T-cell (primary cell): ENCODE measurements around the gene RNF11. TPM values are rescaled to one million over a fixed set of nuclear protein-coding genes. Genes with fewer than 3 reads are reported as not detected.
"Not testable (repeated sequence)": the region's sequence is repeated elsewhere in the genome, so short reads cannot be mapped to it uniquely, and the experiment has no call there.

Experiments
- ATAC-seq, 4 experiments: fragments of 200-7000 bp in 3 of 4; fragments of 150-1000 bp in 1 of 4; cut with Tn5 transposase; replicated peaks in 1 of 4; 1 replicate in 3 of 4; 2 replicates in 1 of 4; pipeline ENCODE4 v1.10.0; 2021; ENCODE audit warnings: moderate library complexity in 3 of 4, mild to moderate bottlenecking in 2 of 4, moderate number of reproducible peaks in 1 of 4
- CTCF ChIA-PET, 2 donors: fragments of 300-600 bp; sonication (Branson Sonifier 250); formaldehyde crosslinking; loops; one replicate each; lab custom pipeline; 2022; ENCODE audit warnings: antibody characterized with exemption in 2 of 2; lab: Charles Lee
- POLR2A ChIA-PET, 2 donors: fragments of 300-600 bp; sonication (Branson Sonifier 250); formaldehyde crosslinking; loops; one replicate each; lab custom pipeline; 2022; ENCODE audit warnings: antibody characterized with exemption in 2 of 2; lab: Charles Lee
- DNase-seq, 35 experiments: peaks; one replicate each; pipeline versions ENCODE4 v3.0.0 to v3.0.0-alpha.2; 2013 to 2023
- H3K27ac ChIP-seq: one replicate; pipeline ENCODE4 v1.5.1; 2013; ENCODE audit warnings: low read length
- H3K27me3 ChIP-seq, 2 experiments: replicated peaks in 1 of 2; 1 replicate in 1 of 2; 2 replicates in 1 of 2; pipeline versions ENCODE4 v1.6.1 to v1.7.0; 2013; ENCODE audit warnings: low read length in 1 of 2, mixed read lengths in 1 of 2; ENCODE audit not compliant: control insufficient read depth in 2 of 2, insufficient read depth in 2 of 2; ENCODE audit errors: extremely low read depth in 1 of 2
- H3K36me3 ChIP-seq, 2 donors: 1 replicate in 1 of 2; 2 replicates in 1 of 2; pipeline versions ENCODE4 v1.6.1 to v1.7.0; 2013; ENCODE audit warnings: low read length in 1 of 2; ENCODE audit not compliant: control insufficient read depth in 2 of 2, insufficient read depth in 1 of 2; ENCODE audit errors: extremely low read depth in 1 of 2
- H3K4me1 ChIP-seq, 2 experiments: 1 replicate in 1 of 2; 2 replicates in 1 of 2; pipeline versions ENCODE4 v1.6.1 to v1.7.0; 2013; ENCODE audit warnings: low read length in 2 of 2, mixed read lengths in 1 of 2; ENCODE audit not compliant: insufficient read depth in 2 of 2, control insufficient read depth in 1 of 2; ENCODE audit errors: extremely low read depth in 1 of 2
- H3K4me3 ChIP-seq, 2 donors: 1 replicate in 1 of 2; 2 replicates in 1 of 2; pipeline versions ENCODE4 v1.5.1 to v1.7.0; 2013; ENCODE audit warnings: mild to moderate bottlenecking in 2 of 2, low read length in 1 of 2, moderate library complexity in 1 of 2; ENCODE audit not compliant: control insufficient read depth in 1 of 2; ENCODE audit errors: extremely low read depth in 1 of 2
- H3K9me3 ChIP-seq: 2 replicates; pipeline ENCODE4 v1.7.0; 2013
- H3K27ac Mint-ChIP-seq, 2 donors: one replicate each; pipeline ENCODE4 v1.8.0; 2020 to 2021; ENCODE audit warnings: mild to moderate bottlenecking in 2 of 2, mixed read lengths in 2 of 2
- H3K27me3 Mint-ChIP-seq, 2 donors: one replicate each; pipeline ENCODE4 v1.8.0; 2021 to 2022; ENCODE audit warnings: mixed read lengths in 2 of 2
- H3K36me3 Mint-ChIP-seq: one replicate; pipeline ENCODE4 v1.8.0; 2021; ENCODE audit warnings: mixed read lengths
- H3K4me1 Mint-ChIP-seq, 3 donors: one replicate each; pipeline ENCODE4 v1.8.0; 2020 to 2022; ENCODE audit warnings: mixed read lengths in 3 of 3, mild to moderate bottlenecking in 1 of 3
- H3K4me3 Mint-ChIP-seq, 3 donors: one replicate each; pipeline ENCODE4 v1.8.0; 2020 to 2022; ENCODE audit warnings: mild to moderate bottlenecking in 3 of 3, mixed read lengths in 3 of 3, moderate library complexity in 3 of 3
- H3K9me3 Mint-ChIP-seq, 3 donors: one replicate each; pipeline ENCODE4 v1.8.0; 2020 to 2022; ENCODE audit warnings: mixed read lengths in 3 of 3
- WGBS: methylation state at CpG from one replicate; pipeline ENCODE4 v1.1.5; 2013; ENCODE audit warnings: missing lambda C conversion rate; ENCODE audit not compliant: insufficient coverage; 5-methylcytosine and 5-hydroxymethylcytosine counted together
- total RNA-seq, 35 experiments: library from RNA in 6 of 35; stranded (reverse) in 6 of 35; fragments of 120-200 nt in 1 of 35; gene quantifications; one replicate each; pipeline versions ENCODE4 v1.2.1 to v1.2.4 and lab custom pipeline; 2013 to 2026

Gene RNF11
- total RNA-seq, 5 donors from 2014 or later (not counting 1 experiment from before 2014, with no cell fraction given): 33.3 to 66.0 (median 39.8) TPM

DNA sequence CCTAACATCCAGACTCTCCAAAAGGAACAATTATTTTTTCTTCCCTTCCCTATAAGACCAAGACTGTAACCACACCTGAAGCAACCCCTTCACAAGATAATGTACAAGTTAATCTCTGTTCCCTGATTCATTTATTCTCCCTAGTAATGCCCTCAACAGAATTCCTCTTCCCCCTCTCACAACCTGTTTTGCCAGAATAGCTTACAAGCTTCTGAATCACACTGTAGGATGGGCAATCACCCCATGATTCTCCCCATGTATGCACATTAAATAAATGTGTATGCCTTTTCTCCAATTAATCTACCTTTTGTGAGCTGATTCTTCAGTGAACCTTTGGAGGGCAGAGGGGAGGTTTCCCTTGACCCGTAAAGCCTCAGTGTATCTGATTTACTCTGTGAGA is 20.9 kb upstream of the RNF11 start:
- H3K9me3 ChIP-seq: no peaks in the 10 kb centered on the region
- CTCF ChIA-PET: interaction anchor here in 1 of 2 donors (1.0 kb wide), 1 partner anchor 26 kb away, joined by 5 read pairs; no protein-coding TSS in a partner anchor
- DNase-seq (no peak), ATAC-seq (no peak)
- Mint-ChIP-seq H3K27ac (peak overlapping the region; percentile 81 to 85), H3K27me3 (no peaks in the 10 kb centered on the region), H3K4me3 (peak overlapping the region in 1 of 3 donors; percentile 10), H3K36me3 (no peaks in the 10 kb centered on the region), H3K9me3 (no peaks in the 10 kb centered on the region), H3K4me1 (peaks cover 16 to 23% (median 21%) of the 10 kb centered on the region in 3 donors)
- no peaks in the 10 kb centered on the region for H3K36me3 ChIP-seq
- peaks cover 4 to 6% of the 10 kb centered on the region in 2 experiments for H3K4me1 ChIP-seq
- no CpG with 5 or more reads among the region's 1 CpG for WGBS
- peak overlapping the region; percentile 28 for H3K27ac ChIP-seq
- no peak overlapping the region for H3K4me3 ChIP-seq
- POLR2A ChIA-PET: interaction anchor here in 1 of 2 donors (0.6 kb wide), 1 partner anchor 562 kb away, joined by 3 read pairs; no protein-coding TSS in a partner anchor
- no peaks in the 10 kb centered on the region for H3K27me3 ChIP-seq

DNA sequence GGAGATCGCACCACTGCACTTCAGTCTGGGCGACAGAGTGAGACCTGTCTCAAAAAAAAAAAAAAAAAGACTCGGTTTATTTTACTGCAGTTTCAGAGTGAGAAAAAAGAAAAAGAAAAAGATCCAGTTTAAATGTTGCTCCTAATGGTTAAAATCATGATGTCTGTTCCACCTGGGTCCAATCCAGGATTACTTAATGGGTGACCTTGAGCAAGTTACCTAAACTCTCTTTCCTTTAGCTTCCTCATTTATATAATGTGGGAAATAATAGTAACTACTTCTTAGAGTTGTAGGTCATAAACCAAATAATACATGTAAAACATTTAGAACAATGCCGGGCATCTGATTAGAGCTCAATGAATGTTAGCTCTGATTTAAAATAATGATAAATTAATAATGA is 19.4 kb upstream of the RNF11 start:
- no peaks in the 10 kb centered on the region for H3K27me3 Mint-ChIP-seq
- CTCF ChIA-PET: interaction anchor here in 1 of 2 donors (0.8 kb wide), 1 partner anchor 59 kb away, joined by 3 read pairs; no protein-coding TSS in a partner anchor
- no CpG with 5 or more reads among the region's 4 CpGs for WGBS
- DNase-seq (no peak), ATAC-seq (no peak)
- no peak overlapping the region for H3K27ac Mint-ChIP-seq
- H3K4me3 Mint-ChIP-seq: no peak overlapping the region
- Histone ChIP-seq H3K9me3 (no peaks in the 10 kb centered on the region), H3K27ac (no peak overlapping the region), H3K27me3 (no peaks in the 10 kb centered on the region), H3K4me1 (peaks cover 4 to 6% of the 10 kb centered on the region in 2 experiments), H3K4me3 (no peak overlapping the region), H3K36me3 (no peaks in the 10 kb centered on the region)
- POLR2A ChIA-PET: interaction anchor here in 1 of 2 donors (0.5 to 0.6 kb wide), 2 partner anchors 37 to 442 kb away, joined by 3 read pairs; no protein-coding TSS in a partner anchor
- H3K4me1 Mint-ChIP-seq: peaks cover 16 to 23% (median 21%) of the 10 kb centered on the region in 3 donors
- H3K36me3 Mint-ChIP-seq: no peaks in the 10 kb centered on the region
- no peaks in the 10 kb centered on the region for H3K9me3 Mint-ChIP-seq

- ChIA-PET CTCF (interaction anchor here in 1 of 2 donors (0.6 to 0.8 kb wide), 2 partner anchors 59 to 212 kb away, joined by 3 read pairs; no protein-coding TSS in a partner anchor), POLR2A (interaction anchor here in 1 of 2 donors (0.5 to 0.7 kb wide), 4 partner anchors 37 to 1512 kb away, joined by 3 to 5 read pairs (median 4); no protein-coding TSS in a partner anchor)
- H3K9me3 ChIP-seq: no peaks in the 10 kb centered on the region
- Mint-ChIP-seq H3K9me3 (no peaks in the 10 kb centered on the region), H3K27ac (no peak overlapping the region), H3K36me3 (no peaks in the 10 kb centered on the region), H3K27me3 (no peaks in the 10 kb centered on the region), H3K4me3 (no peak overlapping the region), H3K4me1 (peaks cover 16 to 23% (median 21%) of the 10 kb centered on the region in 3 donors)
- H3K4me1 ChIP-seq: peaks cover 4 to 6% of the 10 kb centered on the region in 2 experiments
- no peak for DNase-seq
- no peaks in the 10 kb centered on the region for H3K36me3 ChIP-seq
- no CpG with 5 or more reads among the region's 2 CpGs for WGBS
- H3K27me3 ChIP-seq: no peaks in the 10 kb centered on the region
- no peak overlapping the region for H3K4me3 ChIP-seq
- ATAC-seq: no peak
- H3K27ac ChIP-seq: no peak overlapping the region
These were observed 19.0 kb upstream of the RNF11 start for GRCh38 chr1:51217101-51217500.

- DNase-seq: no peak
- CTCF ChIA-PET: interaction anchor here in 1 of 2 donors (1.3 kb wide), 1 partner anchor 27 kb away, joined by 4 read pairs; no protein-coding TSS in a partner anchor
- H3K27ac Mint-ChIP-seq: no peak overlapping the region
These were observed 17.5 kb upstream of the RNF11 start for GRCh38 chr1:51218570-51218969.

DNA sequence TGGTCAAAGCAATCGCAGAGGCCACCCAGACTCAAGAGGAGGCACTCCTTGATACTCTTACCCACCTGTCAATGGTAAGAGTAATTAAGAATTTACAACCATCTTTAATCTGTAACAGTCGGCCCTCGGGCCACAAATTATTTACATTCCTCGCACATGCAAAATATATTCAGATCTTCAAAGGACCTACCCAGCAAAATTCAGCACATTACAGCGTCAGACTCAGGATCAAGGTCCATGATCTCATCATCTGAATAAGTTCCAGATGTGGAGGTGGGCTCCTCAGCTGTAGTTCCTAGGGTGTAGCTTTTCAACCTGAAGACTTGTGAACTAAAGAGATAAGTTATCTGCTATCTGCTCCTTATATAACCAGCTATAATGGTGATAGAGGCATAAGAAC is 17.1 kb upstream of the RNF11 start:
- DNase-seq (no peak), ATAC-seq (no peak)
- H3K4me1 Mint-ChIP-seq: peaks cover 16 to 20% (median 19%) of the 10 kb centered on the region in 3 donors
- ChIA-PET CTCF (interaction anchor here in 1 of 2 donors (1.3 kb wide), 1 partner anchor 28 kb away, joined by 4 read pairs; no protein-coding TSS in a partner anchor), POLR2A (no interaction called here)
- no peaks in the 10 kb centered on the region for H3K36me3 Mint-ChIP-seq
- Histone ChIP-seq H3K36me3 (no peaks in the 10 kb centered on the region), H3K27me3 (peaks cover 0 to under 1% of the 10 kb centered on the region in 2 experiments), H3K4me1 (peaks cover 4 to 6% of the 10 kb centered on the region in 2 experiments), H3K9me3 (no peaks in the 10 kb centered on the region), H3K27ac (no peak overlapping the region), H3K4me3 (no peak overlapping the region)
- H3K4me3 Mint-ChIP-seq: no peak overlapping the region
- H3K9me3 Mint-ChIP-seq: no peaks in the 10 kb centered on the region
- no peak overlapping the region for H3K27ac Mint-ChIP-seq
- no CpG with 5 or more reads among the region's 5 CpGs for WGBS
- peaks cover 0 to 2% of the 10 kb centered on the region in 2 donors for H3K27me3 Mint-ChIP-seq

More at GRCh38 chr1:51218570-51218969, 17.5 kb upstream of the RNF11 start:
- Histone ChIP-seq H3K27ac (no peak overlapping the region), H3K27me3 (no peaks in the 10 kb centered on the region), H3K4me1 (peaks cover 4 to 6% of the 10 kb centered on the region in 2 experiments), H3K4me3 (no peak overlapping the region), H3K36me3 (no peaks in the 10 kb centered on the region), H3K9me3 (no peaks in the 10 kb centered on the region)
- WGBS: 93% methylated on average over 2 of the region's 2 CpGs
- no peak for ATAC-seq
- H3K27me3 Mint-ChIP-seq: no peaks in the 10 kb centered on the region
- H3K9me3 Mint-ChIP-seq: no peaks in the 10 kb centered on the region
- H3K36me3 Mint-ChIP-seq: no peaks in the 10 kb centered on the region
- peaks cover 16 to 23% (median 21%) of the 10 kb centered on the region in 3 donors for H3K4me1 Mint-ChIP-seq
- H3K4me3 Mint-ChIP-seq: no peak overlapping the region
- POLR2A ChIA-PET: no interaction called here

GRCh38 chr1:51221529-51221928 is 14.5 kb upstream of the RNF11 start:
- H3K27ac Mint-ChIP-seq, H3K4me3 ChIP-seq, H3K4me3 Mint-ChIP-seq, H3K27me3 Mint-ChIP-seq, DNase-seq, H3K36me3 Mint-ChIP-seq, H3K4me1 ChIP-seq, H3K9me3 ChIP-seq, H3K4me1 Mint-ChIP-seq, H3K9me3 Mint-ChIP-seq, ATAC-seq, H3K27me3 ChIP-seq, CTCF ChIA-PET, POLR2A ChIA-PET, H3K36me3 ChIP-seq, H3K27ac ChIP-seq: not testable (repeated sequence)
- no CpG with 5 or more reads among the region's 3 CpGs for WGBS
